NCI-H748 (cell line): ENCODE measurements around the gene LONRF2.
A peak's percentile ranks its signal among the peaks of the same experiment; 100 is the strongest.

ENCODE experiments used
- DNase-seq: peaks from one replicate; lab custom pipeline; 2025; ENCODE audit not compliant: unreplicated experiment; lab: John Stamatoyannopoulos, UW

LONRF2 gene

GRCh38 chr2:100276716-100277115, 45.6 kb downstream of the LONRF2 start:
- no peak for DNase-seq

- no peak for DNase-seq
Observed at GRCh38 chr2:100275200-100275589, 47.1 kb downstream of the LONRF2 start.

- DNase-seq = no peak
Observed at GRCh38 chr2:100274566-100275199, 47.6 kb downstream of the LONRF2 start.

- DNase-seq = no peak
Observed at GRCh38 chr2:100274076-100274475, 48.2 kb downstream of the LONRF2 start.

- no peak for DNase-seq
Observed at GRCh38 chr2:100273387-100273786, 48.9 kb downstream of the LONRF2 start.

- no peak for DNase-seq
Observed at GRCh38 chr2:100272841-100273329, 49.4 kb downstream of the LONRF2 start.

- no peak for DNase-seq
Observed at GRCh38 chr2:100271210-100271609, 51.1 kb downstream of the LONRF2 start.

- DNase-seq = no peak
Observed at GRCh38 chr2:100270381-100271146, 51.7 kb downstream of the LONRF2 start.

GRCh38 chr2:100269889-100270288, 52.4 kb downstream of the LONRF2 start:
- no peak for DNase-seq

GRCh38 chr2:100268986-100269385, 53.3 kb downstream of the LONRF2 start:
- DNase-seq = no peak

GRCh38 chr2:100267751-100268150, 54.5 kb downstream of the LONRF2 start:
- no peak for DNase-seq

GRCh38 chr2:100266126-100266525, 56.2 kb downstream of the LONRF2 start:
- no peak for DNase-seq

- DNase-seq = no peak
Observed at GRCh38 chr2:100265226-100265625, 57.1 kb downstream of the LONRF2 start.

- DNase-seq = no peak
Observed at GRCh38 chr2:100264651-100265050, 57.6 kb downstream of the LONRF2 start.

GRCh38 chr2:100264121-100264520, 58.2 kb downstream of the LONRF2 start:
- DNase-seq = no peak

GRCh38 chr2:100262555-100263320, 59.6 kb downstream of the LONRF2 start:
- DNase-seq = peak; percentile 55

GRCh38 chr2:100262046-100262445, 60.3 kb downstream of the LONRF2 start:
- no peak for DNase-seq

- DNase-seq = peak; percentile 54
Observed at GRCh38 chr2:100260712-100261620, 61.3 kb downstream of the LONRF2 start.

- no peak for DNase-seq
Observed at GRCh38 chr2:100259106-100259505, 63.2 kb downstream of the LONRF2 start.

- DNase-seq = no peak
Observed at GRCh38 chr2:100257939-100258338, 64.4 kb downstream of the LONRF2 start.

- no peak for DNase-seq
Observed at GRCh38 chr2:100256849-100257248, 65.5 kb downstream of the LONRF2 start.
